ENCODE results near the gene UNC45B.

DNA sequence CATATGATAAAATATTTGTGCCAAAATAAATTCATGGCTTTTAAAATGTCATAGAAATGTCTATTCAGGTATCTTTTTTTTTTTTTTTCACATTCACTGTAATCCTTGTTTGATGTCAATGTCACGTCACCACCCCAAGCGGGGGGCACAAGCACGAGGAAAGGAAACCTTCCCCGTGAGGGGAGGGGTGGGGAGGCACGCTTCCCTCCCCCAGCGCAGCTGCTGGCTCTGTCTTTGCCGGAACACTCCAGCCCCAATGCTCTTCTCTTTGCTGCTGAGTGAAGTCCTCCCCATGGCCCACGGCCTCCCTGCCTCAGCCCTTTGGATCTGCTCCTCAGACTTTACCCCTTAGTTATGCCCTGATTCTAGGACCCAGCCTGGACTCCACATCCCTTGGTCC, 45.1 kb downstream of the UNC45B start:
- TF ChIP-seq POLR2A (IDR thresholded peaks at IDR 0.05), result no peak
- TF ChIP-seq, protein P1, sequence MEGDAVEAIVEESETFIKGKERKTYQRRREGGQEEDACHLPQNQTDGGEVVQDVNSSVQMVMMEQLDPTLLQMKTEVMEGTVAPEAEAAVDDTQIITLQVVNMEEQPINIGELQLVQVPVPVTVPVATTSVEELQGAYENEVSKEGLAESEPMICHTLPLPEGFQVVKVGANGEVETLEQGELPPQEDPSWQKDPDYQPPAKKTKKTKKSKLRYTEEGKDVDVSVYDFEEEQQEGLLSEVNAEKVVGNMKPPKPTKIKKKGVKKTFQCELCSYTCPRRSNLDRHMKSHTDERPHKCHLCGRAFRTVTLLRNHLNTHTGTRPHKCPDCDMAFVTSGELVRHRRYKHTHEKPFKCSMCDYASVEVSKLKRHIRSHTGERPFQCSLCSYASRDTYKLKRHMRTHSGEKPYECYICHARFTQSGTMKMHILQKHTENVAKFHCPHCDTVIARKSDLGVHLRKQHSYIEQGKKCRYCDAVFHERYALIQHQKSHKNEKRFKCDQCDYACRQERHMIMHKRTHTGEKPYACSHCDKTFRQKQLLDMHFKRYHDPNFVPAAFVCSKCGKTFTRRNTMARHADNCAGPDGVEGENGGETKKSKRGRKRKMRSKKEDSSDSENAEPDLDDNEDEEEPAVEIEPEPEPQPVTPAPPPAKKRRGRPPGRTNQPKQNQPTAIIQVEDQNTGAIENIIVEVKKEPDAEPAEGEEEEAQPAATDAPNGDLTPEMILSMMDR (IDR thresholded peaks at IDR 0.05), result no peak
